Keratinocyte (primary cell): ENCODE data around the gene SPR.

Experiments used
- EZH2 ChIP-seq: IDR thresholded peaks from one replicate; pipeline ENCODE4 v1.6.1; 2012; ENCODE audit warnings: inconsistent platforms, mild to moderate bottlenecking, low read length, moderate library complexity
- TF ChIP-seq, protein P1 (sequence below), 3 experiments: IDR thresholded peaks in 1 of 3; conservative IDR thresholded peaks in 1 of 3; optimal IDR thresholded peaks in 1 of 3; 2 replicates in 2 of 3; 3 replicates in 1 of 3; pipeline versions ENCODE3 to v1.5.1; 2011; ENCODE audit warnings: low read length in 3 of 3, mild to moderate bottlenecking in 3 of 3, moderate library complexity in 2 of 3, control low read depth in 1 of 3, inconsistent platforms in 1 of 3; ENCODE audit not compliant: insufficient read depth in 2 of 3; ENCODE audit errors: extremely low read depth in 1 of 3

DNA sequence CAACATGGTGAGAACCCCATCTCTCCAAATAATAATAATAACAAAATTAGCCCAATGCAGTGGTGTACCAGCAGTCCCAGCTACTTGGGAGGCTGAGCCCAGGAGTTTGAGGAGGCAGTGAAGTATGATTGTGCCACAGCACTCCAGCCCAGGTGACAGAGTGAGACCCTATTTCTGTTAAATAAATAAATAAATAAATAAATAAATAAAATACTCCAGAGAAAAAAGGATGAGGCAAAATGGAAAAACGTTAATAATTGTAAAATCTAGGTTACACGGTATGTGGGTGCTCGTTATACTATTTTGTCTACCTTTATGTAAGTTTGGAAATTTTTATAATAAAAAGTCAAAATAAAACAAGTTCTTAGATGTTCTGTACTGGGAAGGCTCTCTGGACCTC lies 21.5 kb downstream of the SPR start:
- TF ChIP-seq, protein P1, sequence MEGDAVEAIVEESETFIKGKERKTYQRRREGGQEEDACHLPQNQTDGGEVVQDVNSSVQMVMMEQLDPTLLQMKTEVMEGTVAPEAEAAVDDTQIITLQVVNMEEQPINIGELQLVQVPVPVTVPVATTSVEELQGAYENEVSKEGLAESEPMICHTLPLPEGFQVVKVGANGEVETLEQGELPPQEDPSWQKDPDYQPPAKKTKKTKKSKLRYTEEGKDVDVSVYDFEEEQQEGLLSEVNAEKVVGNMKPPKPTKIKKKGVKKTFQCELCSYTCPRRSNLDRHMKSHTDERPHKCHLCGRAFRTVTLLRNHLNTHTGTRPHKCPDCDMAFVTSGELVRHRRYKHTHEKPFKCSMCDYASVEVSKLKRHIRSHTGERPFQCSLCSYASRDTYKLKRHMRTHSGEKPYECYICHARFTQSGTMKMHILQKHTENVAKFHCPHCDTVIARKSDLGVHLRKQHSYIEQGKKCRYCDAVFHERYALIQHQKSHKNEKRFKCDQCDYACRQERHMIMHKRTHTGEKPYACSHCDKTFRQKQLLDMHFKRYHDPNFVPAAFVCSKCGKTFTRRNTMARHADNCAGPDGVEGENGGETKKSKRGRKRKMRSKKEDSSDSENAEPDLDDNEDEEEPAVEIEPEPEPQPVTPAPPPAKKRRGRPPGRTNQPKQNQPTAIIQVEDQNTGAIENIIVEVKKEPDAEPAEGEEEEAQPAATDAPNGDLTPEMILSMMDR (optimal IDR thresholded peaks at IDR 0.05 in 1 of 3, IDR thresholded peaks at IDR 0.05 in 1 of 3, conservative IDR thresholded peaks at IDR 0.05 in 1 of 3; ENCODE audit: extremely low read depth in 1 of 3, insufficient read depth in 2 of 3, low read length in 3 of 3): no peak
- no peak for TF ChIP-seq EZH2
